Common myeloid progenitor, CD34-positive (primary cell): ENCODE measurements around the gene TMA16.
A peak's percentile ranks its signal among the peaks of the same experiment; 100 is the strongest.

Experiments
- CTCF ChIA-PET: fragments of 350-600 bp; sonication (Branson Sonifier 250); formaldehyde crosslinking; loops from one replicate; lab custom pipeline; 2021; ENCODE audit warnings: antibody characterized with exemption; lab: Charles Lee
- POLR2A ChIA-PET: fragments of 350-600 bp; sonication (Branson Sonifier 250); formaldehyde crosslinking; loops from one replicate; lab custom pipeline; 2021; ENCODE audit warnings: antibody characterized with exemption; lab: Charles Lee
- DNase-seq, 3 donors: peaks; one replicate each; pipeline versions ENCODE4 v3.0.0 to v3.0.0-alpha.2; 2013
- H3K27ac ChIP-seq, 2 experiments: 1 replicate in 1 of 2; 2 replicates in 1 of 2; pipeline ENCODE4 v1.7.0; 2013; ENCODE audit warnings: inconsistent platforms in 2 of 2, low read length in 2 of 2, mild to moderate bottlenecking in 2 of 2, low read depth in 1 of 2, moderate library complexity in 1 of 2; ENCODE audit not compliant: severe bottlenecking in 2 of 2, insufficient read depth in 1 of 2, poor library complexity in 1 of 2
- H3K27me3 ChIP-seq, 5 experiments: replicated peaks in 2 of 5; 1 replicate in 3 of 5; 2 replicates in 2 of 5; pipeline versions ENCODE4 v1.6.1 to v1.7.0; 2013; ENCODE audit warnings: low read length in 4 of 5, mild to moderate bottlenecking in 2 of 5, moderate library complexity in 2 of 5, inconsistent platforms in 1 of 5; ENCODE audit not compliant: insufficient read depth in 5 of 5, control insufficient read depth in 4 of 5
- H3K36me3 ChIP-seq, 4 experiments: 1 replicate in 2 of 4; 2 replicates in 2 of 4; pipeline versions ENCODE4 v1.6.1 to v1.7.0; 2013; ENCODE audit warnings: low read length in 3 of 4, control low read depth in 1 of 4, mild to moderate bottlenecking in 1 of 4; ENCODE audit not compliant: control insufficient read depth in 4 of 4, insufficient read depth in 4 of 4
- H3K4me1 ChIP-seq, 4 experiments: 1 replicate in 3 of 4; 2 replicates in 1 of 4; pipeline versions ENCODE4 v1.6.1 to v1.7.1; 2013; ENCODE audit warnings: low read length in 3 of 4, mild to moderate bottlenecking in 3 of 4, control low read depth in 1 of 4, inconsistent platforms in 1 of 4, moderate library complexity in 1 of 4; ENCODE audit not compliant: control insufficient read depth in 4 of 4, insufficient read depth in 4 of 4; ENCODE audit errors: control extremely low read depth in 1 of 4
- H3K4me3 ChIP-seq, 7 experiments: 1 replicate in 4 of 7; 2 replicates in 3 of 7; pipeline versions ENCODE4 v1.5.1 to v1.7.0; 2013; ENCODE audit warnings: mild to moderate bottlenecking in 7 of 7, low read length in 6 of 7, moderate library complexity in 6 of 7, inconsistent platforms in 2 of 7, low read depth in 2 of 7, control low read depth in 1 of 7; ENCODE audit not compliant: insufficient read depth in 4 of 7, control insufficient read depth in 1 of 7; ENCODE audit errors: extremely low read depth in 1 of 7
- H3K9me3 ChIP-seq, 5 experiments: 1 replicate in 4 of 5; 2 replicates in 1 of 5; pipeline versions ENCODE4 v1.6.1 to v1.7.1; 2013; ENCODE audit warnings: low read length in 4 of 5, mild to moderate bottlenecking in 2 of 5, inconsistent platforms in 1 of 5, low read depth in 1 of 5, moderate library complexity in 1 of 5; ENCODE audit not compliant: control insufficient read depth in 4 of 5, insufficient read depth in 2 of 5; ENCODE audit errors: control extremely low read depth in 1 of 5
- WGBS: methylation state at CpG from one replicate; pipeline ENCODE4 v1.1.5; 2013; ENCODE audit not compliant: insufficient coverage; 5-methylcytosine and 5-hydroxymethylcytosine counted together

TMA16 gene

GRCh38 chr4:163470391-163470790 is 24.1 kb upstream of the TMA16 start:
- Histone ChIP-seq H3K27me3 (peaks cover 0 to 6% (median 3%) of the 10 kb centered on the region in 5 experiments), H3K4me1 (no peaks in the 10 kb centered on the region), H3K9me3 (no peaks in the 10 kb centered on the region), H3K36me3 (no peaks in the 10 kb centered on the region), H3K27ac (no peak overlapping the region), H3K4me3 (no peak overlapping the region)
- ChIA-PET POLR2A (no interaction called here), CTCF (interaction anchor here (1.2 kb wide), 1 partner anchor 9 kb away, joined by 3 read pairs; no protein-coding TSS in a partner anchor)
- WGBS: no CpG with 5 or more reads among the region's 3 CpGs
- DNase-seq: no peak

GRCh38 chr4:163473130-163473529 is 21.4 kb upstream of the TMA16 start:
- Histone ChIP-seq H3K4me3 (no peak overlapping the region), H3K36me3 (no peaks in the 10 kb centered on the region), H3K9me3 (no peaks in the 10 kb centered on the region), H3K4me1 (no peaks in the 10 kb centered on the region), H3K27ac (no peak overlapping the region), H3K27me3 (peaks cover 0 to 3% (median 2%) of the 10 kb centered on the region in 5 experiments)
- CTCF ChIA-PET: no interaction called here
- DNase-seq: no peak
- POLR2A ChIA-PET: no interaction called here
- 93% methylated on average over 14 of the region's 14 CpGs for WGBS

GRCh38 chr4:163473576-163473975 is 20.9 kb upstream of the TMA16 start, which contains the start of gene TKTL2:
Gene TKTL2 (minus strand): TSS chr4:163473754. CDS start chr4:163473734, 20 bp downstream.
- WGBS: 93% methylated on average over 28 of the region's 32 CpGs
- CTCF ChIA-PET: no interaction called here
- H3K4me1 ChIP-seq: no peaks in the 10 kb centered on the region

DNA sequence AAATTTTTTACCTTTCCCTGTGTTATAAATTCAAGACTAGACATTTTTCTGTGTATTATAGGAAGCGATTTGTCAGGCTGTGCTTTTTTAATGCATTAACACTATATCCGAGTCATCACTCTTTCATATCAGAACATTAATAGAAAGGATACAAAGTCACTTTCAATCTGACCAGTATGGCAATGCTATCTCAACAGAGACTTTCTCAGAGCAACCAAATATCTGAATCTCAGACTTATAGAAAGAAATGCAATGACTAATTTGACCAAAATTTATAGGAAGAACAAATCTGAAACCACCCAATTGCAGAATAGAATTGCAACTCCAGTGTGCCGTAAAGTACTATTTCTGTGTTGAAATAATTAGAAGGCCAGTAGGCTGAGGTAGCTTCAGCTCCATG is 20.5 kb upstream of the TMA16 start:
- POLR2A ChIA-PET: no interaction called here

More at GRCh38 chr4:163473576-163473975, 20.9 kb upstream of the TMA16 start, which contains the start of gene TKTL2:
- Histone ChIP-seq H3K9me3 (no peaks in the 10 kb centered on the region), H3K4me3 (no peak within 1 kb of the TSS), H3K27me3 (peaks cover 0 to 3% (median 2%) of the 10 kb centered on the region in 5 experiments), H3K27ac (no peak within 1 kb of the TSS), H3K36me3 (no peaks in the 10 kb centered on the region)
- no peak for DNase-seq
- POLR2A ChIA-PET: no interaction called here

DNA sequence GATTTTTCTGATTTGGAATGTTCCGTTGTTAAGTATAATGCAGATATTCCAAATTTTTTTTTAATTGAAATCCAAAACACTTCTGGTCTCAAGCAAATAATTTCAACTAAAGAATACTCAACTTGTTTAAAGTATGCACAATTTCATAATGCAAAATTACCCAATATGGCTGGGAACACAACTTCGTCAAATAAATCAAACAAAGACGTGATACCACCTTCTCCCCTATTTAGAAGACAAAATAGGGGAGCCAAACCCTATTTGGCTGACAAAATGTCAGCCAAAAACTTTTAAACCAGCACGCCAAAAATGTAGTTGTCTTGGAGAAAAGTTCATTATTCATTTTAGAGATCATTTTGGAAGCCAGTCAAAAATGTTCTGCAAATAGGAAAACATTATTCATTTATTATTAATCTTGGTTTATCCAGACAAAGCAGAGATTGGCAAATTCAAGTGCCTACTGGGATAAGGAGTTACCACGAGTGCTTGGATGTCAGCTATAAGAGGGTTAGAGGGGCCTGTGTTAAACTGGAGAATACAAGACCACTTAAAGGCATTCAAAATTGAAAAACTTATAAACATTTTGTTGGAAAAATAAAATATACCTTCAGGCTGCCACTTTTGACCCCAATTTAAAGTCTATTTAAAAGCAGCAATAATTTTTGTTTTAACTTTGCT is 17.6 kb upstream of the TMA16 start:
- peaks cover 0 to under 1% (median 0%) of the 10 kb centered on the region in 4 experiments for H3K4me1 ChIP-seq
- H3K9me3 ChIP-seq: no peaks in the 10 kb centered on the region
- WGBS: 80% methylated on average over 1 of the region's 5 CpGs
- CTCF ChIA-PET: interaction anchor here (1.3 to 1.7 kb wide), 2 partner anchors 73 to 77 kb away, joined by 4 to 6 read pairs; no protein-coding TSS in a partner anchor
- no peak for DNase-seq
- no peak overlapping the region for H3K4me3 ChIP-seq
- no peak overlapping the region for H3K27ac ChIP-seq
- H3K36me3 ChIP-seq: no peaks in the 10 kb centered on the region
- POLR2A ChIA-PET: interaction anchor here (0.6 kb wide), 1 partner anchor 98 kb away, joined by 3 read pairs; no protein-coding TSS in a partner anchor
- no peaks in the 10 kb centered on the region for H3K27me3 ChIP-seq

More for the DNA sequence above, 20.5 kb upstream of the TMA16 start:
- WGBS: 100% methylated on average over 1 of the region's 3 CpGs
- no peaks in the 10 kb centered on the region for H3K9me3 ChIP-seq
- no peak for DNase-seq
- H3K4me3 ChIP-seq: no peak overlapping the region
- H3K27ac ChIP-seq: no peak overlapping the region
- no peaks in the 10 kb centered on the region for H3K4me1 ChIP-seq
- no peaks in the 10 kb centered on the region for H3K36me3 ChIP-seq
- peaks cover 0 to 3% (median 2%) of the 10 kb centered on the region in 5 experiments for H3K27me3 ChIP-seq
- CTCF ChIA-PET: no interaction called here

DNA sequence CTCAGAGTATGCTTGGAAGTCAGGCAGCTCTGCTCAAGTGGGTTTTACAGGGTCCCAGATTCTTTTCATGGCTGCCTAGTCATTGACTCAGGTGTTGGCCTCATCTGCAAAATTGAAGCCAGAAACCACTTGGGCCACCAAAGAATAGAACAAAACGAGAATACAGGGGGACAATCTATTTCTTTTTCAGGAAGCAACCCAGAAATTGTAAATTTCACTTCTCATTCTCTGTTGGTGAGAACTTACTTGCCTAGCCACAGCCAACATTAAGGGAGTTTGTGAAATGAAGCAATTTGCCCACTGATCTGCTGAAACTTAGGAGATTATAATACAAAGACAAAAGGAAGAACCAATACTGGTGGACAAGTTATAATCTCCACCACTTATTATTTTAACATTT is 12.3 kb upstream of the TMA16 start:
- ChIA-PET CTCF (interaction anchor here (0.7 to 2.1 kb wide), 5 partner anchors 61 to 277 kb away, joined by 3 to 25 read pairs (median 4); no protein-coding TSS in a partner anchor), POLR2A (no interaction called here)
- WGBS: no CpG with 5 or more reads among the region's 1 CpG
- Histone ChIP-seq H3K27ac (no peak overlapping the region), H3K36me3 (no peaks in the 10 kb centered on the region), H3K27me3 (no peaks in the 10 kb centered on the region), H3K9me3 (no peaks in the 10 kb centered on the region), H3K4me3 (no peak overlapping the region), H3K4me1 (peaks cover 0 to 7% (median 0%) of the 10 kb centered on the region in 4 experiments)
- no peak for DNase-seq

GRCh38 chr4:163484906-163485305 is 9.6 kb upstream of the TMA16 start:
- POLR2A ChIA-PET: no interaction called here

More at GRCh38 chr4:163484906-163485305, 9.6 kb upstream of the TMA16 start:
- peaks cover 0 to 7% (median 0%) of the 10 kb centered on the region in 4 experiments for H3K4me1 ChIP-seq
- H3K4me3 ChIP-seq: no peak overlapping the region
- no peak overlapping the region for H3K27ac ChIP-seq
- no peaks in the 10 kb centered on the region for H3K27me3 ChIP-seq
- 0% methylated on average over 2 of the region's 4 CpGs for WGBS
- CTCF ChIA-PET: interaction anchor here (0.7 to 4.9 kb wide), 13 partner anchors 8 to 1247 kb away, joined by 3 to 117 read pairs (median 3); partner anchors contain the start of gene TMA16
- H3K9me3 ChIP-seq: peaks cover 0 to 4% (median 0%) of the 10 kb centered on the region in 5 experiments
- peak; percentile 77 to 88 (median 81) for DNase-seq
- H3K36me3 ChIP-seq: no peaks in the 10 kb centered on the region
